ENCODE data around the gene ENTPD7.

Gene ENTPD7

DNA sequence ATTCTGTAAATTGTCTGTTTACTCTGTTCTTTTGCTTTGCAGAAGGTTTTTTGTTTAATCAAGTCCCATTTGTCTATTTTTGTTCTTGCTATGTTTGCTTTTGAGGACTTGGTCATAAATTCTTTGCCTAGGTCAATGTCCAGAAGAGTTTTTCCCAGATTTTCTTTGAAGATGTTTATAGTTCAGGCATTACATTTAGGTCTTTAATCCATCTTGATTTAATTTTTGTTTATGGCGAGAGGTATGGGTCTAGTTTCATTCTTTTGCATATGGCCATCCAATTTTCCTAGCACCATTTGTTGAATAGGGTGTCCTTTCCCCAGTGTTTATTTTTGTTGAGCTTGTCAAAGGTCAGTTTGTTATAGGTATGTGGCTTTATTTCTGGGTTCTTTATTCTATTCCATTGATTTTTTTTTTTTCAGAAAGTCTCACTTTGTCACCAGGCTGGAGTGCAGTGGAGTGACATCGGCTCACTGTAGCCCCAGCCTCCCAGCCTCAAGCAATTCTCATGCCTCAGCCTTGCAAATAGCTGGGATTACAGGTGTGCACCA, 11.6 kb upstream of the ENTPD7 start:
- no peak for DNase-seq (ENCODE audit: low read depth in 1 of 2, low spot score in 1 of 2)

DNA sequence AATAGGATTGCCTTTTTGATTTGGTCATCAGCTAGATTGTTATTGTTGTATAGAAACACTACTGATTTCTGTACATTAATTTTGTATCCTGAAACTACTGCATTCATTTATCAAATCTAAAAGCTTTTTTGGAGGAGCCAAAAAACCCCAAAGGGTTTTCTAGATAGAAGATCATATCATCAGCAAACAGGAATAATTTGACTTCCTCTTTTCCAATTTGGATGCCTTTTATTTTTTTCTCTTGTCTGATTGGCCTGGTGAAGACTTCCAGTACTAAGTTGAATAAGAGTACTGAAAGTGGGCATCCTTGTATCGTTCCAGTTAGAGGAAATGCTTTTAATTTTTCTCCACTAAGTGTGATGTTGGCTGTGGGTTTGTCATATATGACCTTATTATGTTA, 10.6 kb upstream of the ENTPD7 start:
- DNase-seq (ENCODE audit: low read depth in 1 of 2, low spot score in 1 of 2) = no peak

DNA sequence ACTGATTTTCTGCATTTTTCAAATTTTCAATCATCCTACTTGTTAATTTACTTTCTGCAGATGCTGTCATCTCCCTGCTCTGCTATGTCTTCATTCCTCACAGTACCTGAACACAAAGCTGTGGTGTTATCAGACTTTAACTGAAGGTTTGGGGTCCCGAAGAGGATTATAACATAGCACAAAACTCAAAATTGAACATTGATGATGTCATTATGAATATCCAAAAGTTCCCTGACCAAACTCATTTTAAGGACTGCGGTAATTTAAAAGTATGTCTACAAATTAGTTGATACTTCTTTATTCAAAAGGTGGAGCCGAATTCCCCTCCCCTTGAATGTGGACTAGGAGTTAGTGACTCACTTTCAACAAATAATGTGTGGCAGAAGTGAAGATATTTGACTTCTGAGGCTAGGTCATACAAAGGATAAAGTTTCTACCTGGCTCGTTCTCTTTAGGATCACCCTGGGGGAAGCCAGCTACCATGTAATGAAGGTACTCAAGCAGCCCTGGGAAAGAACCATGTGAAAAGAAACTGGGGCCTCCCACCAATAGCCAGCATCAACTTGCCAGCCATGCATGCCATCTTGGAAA, 6.4 kb upstream of the ENTPD7 start:
- DNase-seq (ENCODE audit: low read depth in 1 of 2, low spot score in 1 of 2) = no peak

DNA sequence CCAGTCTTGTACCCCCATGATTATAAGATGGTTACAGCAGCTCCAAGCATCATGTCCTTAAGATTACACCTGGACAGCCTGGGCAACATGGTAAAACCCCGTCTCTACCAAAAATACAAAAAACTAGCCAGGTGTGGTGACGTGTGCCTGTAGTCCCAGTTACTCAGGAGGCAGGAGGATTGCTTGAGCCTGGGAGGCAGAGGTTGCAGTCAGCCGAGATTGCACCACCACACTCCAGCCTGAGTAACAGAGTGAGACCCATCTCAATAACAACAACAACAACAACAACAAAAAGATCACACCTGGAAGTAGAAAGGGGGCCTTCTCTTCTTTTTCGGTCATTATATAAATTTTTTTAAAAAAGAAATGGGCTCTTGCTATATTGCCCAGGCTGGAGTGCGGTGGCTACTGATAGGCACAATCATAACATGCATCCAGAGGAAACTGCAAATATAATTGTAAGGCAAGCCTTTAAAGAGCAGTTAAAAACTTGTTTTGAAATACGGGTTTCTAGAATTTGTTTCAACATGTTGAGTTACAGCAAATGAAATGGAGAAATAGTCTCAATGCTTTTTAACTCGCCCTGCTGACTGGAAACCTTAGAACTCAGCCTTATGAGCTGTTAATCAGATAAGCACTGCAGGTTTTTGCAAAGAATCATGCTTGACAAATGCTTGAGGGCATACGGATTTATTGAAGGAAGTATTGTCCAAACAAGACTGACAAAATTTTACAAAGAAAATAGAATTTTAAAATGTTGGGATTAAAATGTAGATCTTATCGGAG, 4.7 kb upstream of the ENTPD7 start:
- no peak for DNase-seq (ENCODE audit: low read depth in 1 of 2, low spot score in 1 of 2)

DNA sequence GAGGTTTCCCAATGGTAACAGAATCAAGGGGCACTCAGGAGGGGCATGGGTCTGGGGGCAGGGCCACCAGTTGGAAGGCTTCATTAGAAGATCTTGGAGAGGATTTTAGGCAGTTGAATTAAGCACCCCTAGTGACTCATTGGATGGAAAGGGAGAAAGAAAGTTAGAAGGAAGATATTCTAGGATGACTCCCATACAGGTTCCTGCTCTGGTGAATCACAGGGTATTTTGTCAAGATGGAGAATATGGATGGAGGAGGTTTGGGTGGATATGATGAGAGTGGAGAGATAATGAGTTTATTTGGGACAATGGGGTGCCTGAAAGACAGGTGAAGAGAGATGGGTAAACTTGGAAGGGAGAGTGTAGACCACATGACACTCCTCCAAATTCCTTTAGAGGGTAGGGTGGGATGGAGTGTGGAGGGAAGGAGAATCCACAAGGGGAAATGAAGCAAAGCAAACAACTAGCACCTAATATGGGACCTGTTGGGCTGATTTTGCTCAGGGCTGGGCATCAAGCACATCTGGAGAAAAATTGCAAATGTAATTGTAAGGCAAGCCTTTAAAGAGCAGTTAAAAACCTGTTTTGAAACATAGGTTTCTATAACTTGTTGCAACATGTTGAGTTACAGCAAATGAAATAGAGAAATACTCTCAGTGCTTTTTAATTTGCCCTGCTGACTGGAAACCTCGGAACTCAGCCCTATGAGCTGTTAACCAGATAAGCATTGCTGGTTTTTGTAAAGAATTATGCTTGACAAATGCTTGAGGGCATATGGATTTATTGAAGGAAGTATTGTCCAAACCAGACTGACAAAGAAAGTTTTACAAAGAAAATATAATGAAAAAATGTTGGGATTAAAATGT, 2.9 kb upstream of the ENTPD7 start:
- no peak for DNase-seq (ENCODE audit: low read depth in 1 of 2, low spot score in 1 of 2)

DNA sequence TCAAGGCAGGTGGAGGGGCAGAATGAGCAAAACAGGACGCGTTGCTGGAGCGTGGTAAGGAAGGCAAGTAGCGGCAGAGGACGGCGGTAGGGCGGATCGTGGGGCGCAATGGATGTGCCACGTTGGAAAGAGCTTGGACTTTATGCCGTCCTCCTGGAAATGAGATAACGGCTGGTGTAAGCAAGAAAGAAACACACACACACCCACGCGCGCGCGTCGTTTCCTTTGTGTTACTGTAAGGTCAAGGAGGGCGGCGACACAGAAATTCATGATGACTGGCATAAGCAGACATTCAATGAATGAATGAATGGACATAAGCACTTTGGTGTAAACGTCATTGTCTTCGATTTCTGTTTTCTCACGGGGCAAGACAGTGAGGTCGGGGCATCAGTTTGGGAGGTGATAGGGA, 683 bp upstream of the ENTPD7 start:
- peak in 1 of 2 donors; percentile 45 for DNase-seq (ENCODE audit: low read depth in 1 of 2, low spot score in 1 of 2)

DNA sequence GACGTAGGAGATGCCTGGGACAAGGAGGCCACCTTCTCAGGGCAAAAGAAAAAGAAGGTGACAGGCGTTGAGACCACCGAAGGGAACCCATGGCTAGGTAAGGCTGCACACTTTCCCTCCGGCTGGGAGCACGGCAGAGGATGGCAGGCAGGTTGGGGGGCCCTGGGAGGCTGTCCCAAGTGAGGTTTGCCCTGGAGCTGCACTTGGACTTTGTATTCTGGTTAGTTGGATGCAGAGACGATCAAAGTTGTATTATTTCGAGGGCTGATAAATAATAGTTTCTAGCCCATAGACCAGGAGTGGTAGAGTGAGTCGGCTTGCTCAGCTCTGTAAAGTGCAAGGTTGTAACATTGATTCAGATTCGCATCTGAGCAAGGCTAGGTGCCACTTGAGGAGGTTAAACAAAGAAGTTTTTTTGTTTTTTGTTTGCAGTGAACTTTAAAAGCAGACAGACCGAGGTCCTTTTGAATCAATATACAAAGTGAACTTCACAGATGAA, 608 bp downstream of the ENTPD7 start:
- no peak for DNase-seq (ENCODE audit: low read depth in 1 of 2, low spot score in 1 of 2)

DNA sequence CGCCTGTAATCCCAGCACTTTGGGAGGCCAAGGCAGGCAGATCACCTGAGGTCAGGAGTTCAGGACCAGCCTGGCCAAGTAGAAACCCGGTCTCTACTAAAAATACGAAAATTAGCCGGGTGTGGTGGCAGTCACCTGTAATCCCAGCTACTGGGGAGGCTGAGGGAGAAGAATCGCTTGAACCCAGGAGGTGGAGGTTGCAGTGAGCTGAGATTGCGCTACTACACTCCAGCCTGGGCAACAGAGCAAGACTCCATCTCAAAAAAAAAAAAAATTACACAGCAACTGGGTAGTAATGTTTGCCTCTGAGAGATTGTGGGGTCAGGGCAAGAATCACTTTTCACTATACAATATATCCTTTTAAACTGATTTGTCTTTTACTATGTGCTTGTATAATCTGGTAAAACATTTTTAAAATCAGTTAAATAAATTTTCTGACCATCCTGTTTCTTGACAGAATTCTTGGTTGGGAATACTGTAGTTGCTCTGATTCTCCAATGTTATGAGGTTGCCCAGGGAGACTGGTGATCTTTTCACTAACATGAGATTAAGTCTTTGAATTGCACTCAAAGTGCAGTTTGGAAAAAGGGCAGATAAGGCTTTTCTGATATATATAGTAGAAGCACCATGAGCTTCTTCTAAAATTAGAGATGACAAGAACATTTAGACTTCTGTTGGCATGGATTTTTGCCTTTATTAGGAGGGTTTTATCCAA, 1.5 kb downstream of the ENTPD7 start:
- no peak for DNase-seq (ENCODE audit: low read depth in 1 of 2, low spot score in 1 of 2)

DNA sequence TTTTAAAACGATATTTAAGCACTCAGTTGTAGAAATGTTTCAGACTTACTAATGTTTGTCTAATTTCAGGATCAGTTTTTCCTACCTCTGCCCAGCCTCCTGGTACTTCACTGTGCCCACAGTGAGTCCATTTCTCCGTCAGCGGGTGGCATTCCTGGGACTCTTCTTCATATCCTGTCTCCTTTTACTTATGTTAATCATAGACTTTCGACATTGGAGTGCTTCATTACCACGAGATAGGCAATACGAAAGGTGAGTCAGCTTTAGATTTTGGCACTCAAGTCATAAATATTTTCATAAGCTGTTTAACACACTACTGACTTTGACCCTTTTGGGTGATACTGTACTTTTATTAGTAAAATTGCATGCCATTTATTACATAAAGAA, 2.1 kb downstream of the ENTPD7 start:
- no peak for DNase-seq (ENCODE audit: low read depth in 1 of 2, low spot score in 1 of 2)

DNA sequence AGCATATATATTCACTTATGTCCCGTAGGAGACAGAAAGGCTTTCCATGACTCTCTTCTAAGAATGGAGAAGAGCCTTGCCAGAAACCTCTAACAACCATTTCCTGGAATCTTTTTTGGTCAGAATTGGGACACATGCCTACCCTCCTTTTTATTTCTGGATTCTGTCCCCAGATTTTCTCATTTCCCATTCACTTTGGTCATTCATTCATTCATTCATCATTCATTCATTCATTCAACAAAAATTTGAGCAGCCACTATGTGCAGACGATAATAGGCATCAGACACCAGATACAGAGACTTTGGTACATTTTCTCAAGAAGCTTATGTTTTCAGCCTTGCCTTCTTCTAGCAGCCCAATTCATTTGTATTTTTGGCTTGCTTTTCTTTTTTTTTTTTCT, 6.0 kb downstream of the ENTPD7 start:
- no peak for DNase-seq (ENCODE audit: low read depth in 1 of 2, low spot score in 1 of 2)

DNA sequence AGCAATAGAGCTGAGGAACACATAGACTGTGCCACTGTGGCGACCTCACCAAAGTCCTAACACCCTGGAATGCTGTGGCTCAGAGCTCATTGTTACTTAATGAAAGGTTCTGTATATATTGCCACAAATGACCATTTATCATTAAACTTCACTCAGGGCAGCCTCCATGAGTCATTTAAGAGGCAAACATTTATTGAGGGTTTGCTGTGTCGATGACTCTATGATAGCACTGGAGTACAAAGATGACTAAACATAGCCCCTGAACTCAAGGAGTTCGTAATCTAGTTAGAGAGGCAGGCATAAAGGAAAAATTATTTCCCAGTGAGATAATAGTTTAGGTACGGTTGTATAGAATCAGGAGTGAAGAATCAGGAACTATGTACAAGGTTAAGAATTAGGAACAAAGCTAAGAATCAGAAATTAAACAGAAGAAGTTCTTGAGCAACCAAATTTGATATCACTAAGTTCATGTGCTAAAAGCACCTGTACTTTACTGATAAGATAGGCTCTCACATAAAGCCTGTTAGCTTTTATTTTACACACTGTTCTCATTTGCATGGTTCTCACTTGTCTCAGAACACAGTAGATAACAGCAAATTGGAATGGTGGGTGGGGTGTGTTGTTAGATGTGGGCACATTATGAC, 7.9 kb downstream of the ENTPD7 start:
- no peak for DNase-seq (ENCODE audit: low read depth in 1 of 2, low spot score in 1 of 2)

DNA sequence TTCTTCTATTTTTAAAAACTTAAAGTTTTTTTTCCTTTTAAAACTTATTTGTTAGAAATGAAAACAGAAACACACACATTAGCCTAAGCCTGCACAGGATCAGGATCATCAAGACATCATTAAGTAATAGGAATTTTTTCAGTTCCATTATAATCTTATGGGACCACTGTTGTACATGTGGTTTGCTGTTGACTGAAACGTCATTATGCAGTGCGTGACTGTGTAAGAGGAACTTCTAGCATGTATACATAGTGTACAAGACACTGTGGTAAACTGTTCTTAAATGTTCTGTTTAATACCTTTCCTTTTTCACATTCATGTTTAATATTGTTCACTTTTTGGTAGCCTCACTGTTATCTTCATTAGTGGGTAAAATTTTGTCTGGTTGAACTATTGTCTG, 12.1 kb downstream of the ENTPD7 start:
- no peak for DNase-seq (ENCODE audit: low read depth in 1 of 2, low spot score in 1 of 2)

DNA sequence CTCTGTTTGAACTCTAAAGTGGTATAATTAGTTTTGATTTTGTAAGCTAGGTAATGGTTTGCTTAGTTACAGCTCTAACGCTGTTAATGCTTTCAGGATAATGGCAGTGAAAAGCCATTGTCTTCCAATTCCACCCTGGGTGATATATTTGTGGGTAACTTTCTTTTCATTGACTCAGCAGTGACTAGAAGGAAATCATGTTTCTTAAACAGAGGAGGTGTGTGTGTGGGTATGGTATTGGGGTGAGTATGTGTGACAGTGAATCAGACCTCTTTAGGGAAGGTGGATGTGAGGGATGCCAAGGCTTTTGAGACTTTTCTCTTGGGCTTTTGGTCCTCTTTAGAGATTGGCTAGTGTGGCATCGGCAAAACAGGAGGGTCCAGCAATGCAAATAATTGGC, 13.6 kb downstream of the ENTPD7 start:
- no peak for DNase-seq (ENCODE audit: low read depth in 1 of 2, low spot score in 1 of 2)

DNA sequence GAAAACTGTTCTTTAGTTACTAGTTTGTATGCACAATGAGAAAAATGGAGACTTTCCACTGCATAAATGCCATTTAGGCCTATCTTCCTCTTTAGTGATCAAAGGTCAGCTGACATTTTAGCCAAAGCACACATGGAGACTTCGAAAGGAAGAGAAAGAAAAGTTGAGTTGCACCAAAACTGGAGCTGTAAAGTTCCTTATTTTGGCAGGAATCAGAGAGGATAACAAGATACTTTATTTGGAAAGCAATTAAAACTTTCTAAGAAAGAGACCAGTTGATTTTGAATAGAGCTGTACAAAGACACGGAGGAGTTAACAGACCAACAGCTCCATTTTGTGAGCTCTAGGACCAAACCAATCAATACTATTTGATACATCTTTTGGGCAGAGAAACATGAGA, 14.2 kb downstream of the ENTPD7 start:
- DNase-seq (ENCODE audit: low read depth in 1 of 2, low spot score in 1 of 2) = no peak

DNA sequence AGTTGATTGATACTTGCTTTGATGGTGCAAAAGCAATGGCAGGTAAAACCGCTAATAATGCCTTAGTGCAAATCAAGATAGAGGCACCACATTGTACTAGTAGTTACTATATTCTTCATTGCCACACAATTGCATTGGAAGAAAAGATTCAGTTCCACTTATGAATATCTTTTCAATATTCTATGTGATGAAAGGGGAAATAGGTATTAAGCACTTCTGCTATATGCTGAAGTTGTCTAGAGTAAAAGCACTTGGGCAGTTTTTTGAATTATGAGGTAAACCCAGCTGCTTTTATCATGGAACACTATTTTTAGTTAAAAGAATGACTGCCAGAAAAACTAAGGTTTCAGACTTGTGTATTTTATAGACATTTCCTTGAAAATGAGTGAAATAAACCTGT, 15.5 kb downstream of the ENTPD7 start:
- no peak for DNase-seq (ENCODE audit: low read depth in 1 of 2, low spot score in 1 of 2)

DNA sequence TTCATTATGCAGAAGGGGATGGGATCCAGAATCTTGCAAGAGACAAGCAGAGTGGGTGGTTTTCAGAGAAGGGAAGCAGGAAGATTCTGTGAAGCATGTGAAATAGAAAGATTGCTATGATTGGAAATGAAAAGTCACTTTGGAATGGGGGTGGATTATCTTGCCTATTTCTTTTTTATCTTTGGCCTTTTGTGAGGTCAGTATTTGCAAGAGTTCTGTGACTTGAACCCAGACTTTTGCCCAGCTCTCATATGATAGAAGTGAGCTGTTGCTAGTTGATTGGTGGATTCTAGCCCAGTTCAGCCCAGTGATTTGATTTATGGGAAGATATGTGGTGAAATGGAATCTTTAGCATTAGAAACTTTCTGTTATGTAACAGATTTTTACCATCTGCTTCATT, 17.1 kb downstream of the ENTPD7 start:
- DNase-seq (ENCODE audit: low read depth in 1 of 2, low spot score in 1 of 2) = no peak

DNA sequence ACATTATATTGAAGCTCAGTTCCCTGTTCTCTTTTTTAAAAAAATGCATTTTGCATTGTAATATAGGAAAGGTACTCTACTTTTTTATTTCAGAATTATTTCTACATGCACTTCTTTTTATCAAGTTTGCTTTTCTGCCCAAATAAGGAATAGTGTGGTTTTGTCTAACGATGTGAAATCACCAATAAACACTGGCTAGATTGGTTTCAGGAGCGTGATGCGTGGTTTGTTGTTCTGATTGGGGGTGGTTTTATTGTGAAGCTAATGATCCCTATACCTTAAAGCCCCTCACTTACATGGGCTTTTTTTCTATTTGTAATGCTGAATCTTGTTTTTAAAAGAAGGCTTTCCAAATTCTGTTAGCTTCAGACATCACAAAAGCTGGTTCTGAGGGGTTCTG, 17.6 kb downstream of the ENTPD7 start:
- DNase-seq (ENCODE audit: low read depth in 1 of 2, low spot score in 1 of 2) = no peak

DNA sequence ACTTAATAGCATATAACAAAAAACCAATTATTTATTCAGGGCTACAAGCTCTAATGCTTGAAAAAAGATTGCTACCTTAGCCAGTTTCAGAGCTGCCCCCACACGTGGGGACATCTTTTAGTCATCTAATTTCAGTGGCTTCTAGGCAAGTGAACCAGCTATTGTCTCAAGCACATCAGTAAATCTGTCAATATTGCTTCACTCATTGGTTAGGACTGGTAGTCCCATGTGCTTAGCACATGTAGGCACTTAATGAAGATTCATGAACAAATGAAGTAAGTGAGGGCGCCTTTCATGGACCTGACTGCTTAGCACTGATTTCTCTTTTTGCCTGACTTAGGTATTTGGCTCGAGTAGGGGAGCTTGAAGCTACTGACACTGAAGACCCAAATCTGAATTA, 19.6 kb downstream of the ENTPD7 start:
- DNase-seq (ENCODE audit: low read depth in 1 of 2, low spot score in 1 of 2) = no peak

DNA sequence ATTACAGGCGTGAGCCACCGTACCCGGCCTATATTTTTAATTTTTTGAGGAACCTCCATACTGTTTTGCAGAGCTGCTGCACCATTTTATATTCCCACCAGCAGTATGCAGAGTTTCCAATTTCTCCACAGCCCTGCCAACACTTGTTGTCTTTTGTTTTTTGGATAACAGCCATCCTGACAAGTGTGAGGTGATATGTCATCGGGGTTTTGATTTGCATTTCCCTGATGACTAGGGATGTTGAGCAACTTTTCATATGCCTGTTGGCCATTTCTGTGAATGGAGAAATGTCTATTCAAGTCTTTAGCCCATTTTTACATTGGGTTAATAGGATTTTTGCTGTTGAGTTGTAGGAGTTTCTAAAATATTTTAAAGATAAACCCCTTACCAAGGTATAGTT, 22.2 kb downstream of the ENTPD7 start:
- no peak for DNase-seq (ENCODE audit: low read depth in 1 of 2, low spot score in 1 of 2)

DNA sequence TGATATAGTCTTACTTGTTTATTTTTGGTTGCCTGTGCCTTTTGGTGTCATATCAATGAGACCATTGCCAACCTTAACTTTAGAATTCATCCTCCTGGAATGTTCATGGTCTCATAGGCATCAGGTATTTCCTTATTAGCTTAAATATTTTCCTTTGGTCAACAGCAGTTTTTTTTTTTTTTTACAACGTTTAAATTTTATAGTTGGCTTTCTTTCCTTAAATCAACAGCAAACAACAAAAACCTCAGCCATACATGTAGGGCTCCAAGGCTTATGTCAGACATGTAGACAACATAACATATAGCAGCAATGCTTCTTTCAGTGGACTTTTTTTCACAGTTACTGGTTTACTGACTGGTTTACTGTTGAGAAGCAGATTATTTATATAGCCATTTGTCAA, 22.7 kb downstream of the ENTPD7 start:
- DNase-seq (ENCODE audit: low read depth in 1 of 2, low spot score in 1 of 2) = no peak

DNA sequence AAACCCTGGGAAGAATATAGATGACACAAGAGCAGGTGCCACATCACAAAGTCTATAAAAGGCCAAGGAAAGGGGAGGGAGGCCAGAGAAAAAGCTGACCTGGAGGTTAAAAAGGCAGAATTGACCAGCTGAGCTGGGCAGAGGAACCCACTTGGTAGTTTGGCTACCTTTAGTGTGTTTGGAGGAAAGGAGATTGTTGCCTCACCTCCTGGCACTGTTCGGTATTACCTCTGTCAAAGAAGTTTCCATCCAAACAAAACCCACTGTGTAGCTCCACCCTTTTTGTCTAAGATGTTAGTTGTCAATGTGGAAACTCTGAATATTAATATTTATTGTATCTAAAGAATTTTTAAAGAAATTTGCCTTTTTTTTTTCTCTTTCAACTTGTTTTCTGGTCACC, 23.4 kb downstream of the ENTPD7 start:
- no peak for DNase-seq (ENCODE audit: low read depth in 1 of 2, low spot score in 1 of 2)
